T-helper 22 cell (primary cell): ENCODE data around the gene PTPRN2.
"Not testable (repeated sequence)": the region's sequence is repeated elsewhere in the genome, so short reads cannot be mapped to it uniquely, and the experiment has no call there.

ENCODE experiments used
- DNase-seq: peaks from one replicate; pipeline ENCODE4 v3.0.0-alpha.2; 2020; ENCODE audit warnings: low read depth

The PTPRN2 gene

GRCh38 chr7:158587162-158588084 lies at the start of gene PTPRN2:
TSS of gene PTPRN2 (minus strand) at chr7:158587823.
- peak; percentile 27 for DNase-seq

GRCh38 chr7:158633055-158633956 lies 45.7 kb upstream of the PTPRN2 start:
- DNase-seq = no peak

- DNase-seq = no peak
Observed at GRCh38 chr7:158631574-158632195, 44.1 kb upstream of the PTPRN2 start.

GRCh38 chr7:158626289-158626688 lies 38.7 kb upstream of the PTPRN2 start:
- DNase-seq = not testable (repeated sequence)

- no peak for DNase-seq
Observed at GRCh38 chr7:158623241-158623640, 35.6 kb upstream of the PTPRN2 start.

- no peak for DNase-seq
Observed at GRCh38 chr7:158620839-158621441, 33.3 kb upstream of the PTPRN2 start.

- no peak for DNase-seq
Observed at GRCh38 chr7:158620418-158620817, 32.8 kb upstream of the PTPRN2 start.

- no peak for DNase-seq
Observed at GRCh38 chr7:158618745-158619140, 31.1 kb upstream of the PTPRN2 start.

GRCh38 chr7:158617737-158618128 lies 30.1 kb upstream of the PTPRN2 start:
- DNase-seq = no peak

- no peak for DNase-seq
Observed at GRCh38 chr7:158616050-158616449, 28.4 kb upstream of the PTPRN2 start.

- DNase-seq = no peak
Observed at GRCh38 chr7:158614700-158615099, 27.1 kb upstream of the PTPRN2 start.

GRCh38 chr7:158613481-158613880 lies 25.9 kb upstream of the PTPRN2 start:
- no peak for DNase-seq

GRCh38 chr7:158612546-158612945 lies 24.9 kb upstream of the PTPRN2 start:
- DNase-seq = no peak

- no peak for DNase-seq
Observed at GRCh38 chr7:158611541-158611940, 23.9 kb upstream of the PTPRN2 start.

GRCh38 chr7:158609313-158609974 lies 21.8 kb upstream of the PTPRN2 start:
- DNase-seq = no peak

- DNase-seq = no peak
Observed at GRCh38 chr7:158607563-158607962, 19.9 kb upstream of the PTPRN2 start.

GRCh38 chr7:158606671-158607424 lies 19.2 kb upstream of the PTPRN2 start:
- no peak for DNase-seq

GRCh38 chr7:158606129-158606528 lies 18.5 kb upstream of the PTPRN2 start:
- DNase-seq = no peak

GRCh38 chr7:158603773-158604755 lies 16.4 kb upstream of the PTPRN2 start:
- no peak for DNase-seq
